ENCODE data around the gene MPIG6B. TPM values are rescaled to one million over a fixed set of nuclear protein-coding genes. Genes with fewer than 3 reads are reported as not detected.
A peak's percentile ranks its signal among the peaks of the same experiment; 100 is the strongest.

MPIG6B gene
- total and polyA plus RNA-seq, 2 experiments from 2014 or later, result not detected

DNA sequence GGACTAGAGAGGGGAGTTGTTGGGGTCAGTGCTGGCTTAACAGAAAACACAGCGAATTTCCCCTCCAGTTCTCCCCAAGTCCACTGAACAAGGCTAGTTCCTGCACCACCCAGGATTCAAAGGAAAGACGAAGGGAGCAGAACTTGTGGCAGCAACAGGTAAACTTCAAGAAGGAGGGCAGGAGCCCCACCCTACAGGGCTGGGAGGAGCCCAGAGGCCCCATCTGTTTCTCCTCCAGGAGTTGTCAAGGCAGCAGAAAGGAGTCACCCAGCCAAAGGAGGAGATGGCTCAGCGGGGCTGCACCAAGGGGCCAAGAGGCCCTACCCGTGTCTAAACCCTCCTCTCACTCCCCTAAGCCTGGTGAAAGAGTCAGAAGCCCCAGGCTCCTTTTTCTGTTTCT is 41.0 kb downstream of the MPIG6B start:
- H3K36me3 ChIP-seq, result no peaks in the 10 kb centered on the region
- H3K4me3 ChIP-seq, result no peak overlapping the region
- no peak for DNase-seq (ENCODE audit: low read depth in 1 of 2, low spot score in 1 of 2)
- TF ChIP-seq, protein P1, sequence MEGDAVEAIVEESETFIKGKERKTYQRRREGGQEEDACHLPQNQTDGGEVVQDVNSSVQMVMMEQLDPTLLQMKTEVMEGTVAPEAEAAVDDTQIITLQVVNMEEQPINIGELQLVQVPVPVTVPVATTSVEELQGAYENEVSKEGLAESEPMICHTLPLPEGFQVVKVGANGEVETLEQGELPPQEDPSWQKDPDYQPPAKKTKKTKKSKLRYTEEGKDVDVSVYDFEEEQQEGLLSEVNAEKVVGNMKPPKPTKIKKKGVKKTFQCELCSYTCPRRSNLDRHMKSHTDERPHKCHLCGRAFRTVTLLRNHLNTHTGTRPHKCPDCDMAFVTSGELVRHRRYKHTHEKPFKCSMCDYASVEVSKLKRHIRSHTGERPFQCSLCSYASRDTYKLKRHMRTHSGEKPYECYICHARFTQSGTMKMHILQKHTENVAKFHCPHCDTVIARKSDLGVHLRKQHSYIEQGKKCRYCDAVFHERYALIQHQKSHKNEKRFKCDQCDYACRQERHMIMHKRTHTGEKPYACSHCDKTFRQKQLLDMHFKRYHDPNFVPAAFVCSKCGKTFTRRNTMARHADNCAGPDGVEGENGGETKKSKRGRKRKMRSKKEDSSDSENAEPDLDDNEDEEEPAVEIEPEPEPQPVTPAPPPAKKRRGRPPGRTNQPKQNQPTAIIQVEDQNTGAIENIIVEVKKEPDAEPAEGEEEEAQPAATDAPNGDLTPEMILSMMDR (IDR thresholded peaks at IDR 0.05; ENCODE audit: low read depth, low read length), result no peak
- peaks cover 5% of the 10 kb centered on the region for H3K4me1 ChIP-seq (ENCODE audit: low read depth)
- no peaks in the 10 kb centered on the region for H3K27me3 ChIP-seq
- H3K27ac ChIP-seq, result no peak overlapping the region
- H3K9me3 ChIP-seq (ENCODE audit: low read depth), result no peaks in the 10 kb centered on the region

DNA sequence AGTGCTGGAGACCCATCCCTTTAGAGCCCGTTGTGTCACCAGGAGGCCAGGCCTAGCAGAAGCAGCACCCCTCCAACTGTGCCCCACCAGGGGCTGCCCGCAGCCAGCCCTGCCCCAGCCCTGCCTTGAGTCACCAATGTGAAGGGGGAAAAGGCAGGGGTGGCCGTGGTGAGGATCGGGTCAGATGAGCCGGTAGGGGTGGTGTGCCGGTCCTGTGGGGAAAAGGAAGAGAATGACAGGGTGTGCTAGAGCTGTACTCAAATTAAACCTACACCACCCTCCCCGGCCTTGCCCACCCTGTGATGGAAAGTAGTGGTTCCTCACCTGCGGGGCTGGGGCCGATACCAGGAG is 42.4 kb downstream of the MPIG6B start:
- Histone ChIP-seq H3K4me3 (no peak overlapping the region), H3K27ac (no peak overlapping the region)
- TF ChIP-seq, protein P1 (IDR thresholded peaks at IDR 0.05; ENCODE audit: low read depth, low read length), result no peak

DNA sequence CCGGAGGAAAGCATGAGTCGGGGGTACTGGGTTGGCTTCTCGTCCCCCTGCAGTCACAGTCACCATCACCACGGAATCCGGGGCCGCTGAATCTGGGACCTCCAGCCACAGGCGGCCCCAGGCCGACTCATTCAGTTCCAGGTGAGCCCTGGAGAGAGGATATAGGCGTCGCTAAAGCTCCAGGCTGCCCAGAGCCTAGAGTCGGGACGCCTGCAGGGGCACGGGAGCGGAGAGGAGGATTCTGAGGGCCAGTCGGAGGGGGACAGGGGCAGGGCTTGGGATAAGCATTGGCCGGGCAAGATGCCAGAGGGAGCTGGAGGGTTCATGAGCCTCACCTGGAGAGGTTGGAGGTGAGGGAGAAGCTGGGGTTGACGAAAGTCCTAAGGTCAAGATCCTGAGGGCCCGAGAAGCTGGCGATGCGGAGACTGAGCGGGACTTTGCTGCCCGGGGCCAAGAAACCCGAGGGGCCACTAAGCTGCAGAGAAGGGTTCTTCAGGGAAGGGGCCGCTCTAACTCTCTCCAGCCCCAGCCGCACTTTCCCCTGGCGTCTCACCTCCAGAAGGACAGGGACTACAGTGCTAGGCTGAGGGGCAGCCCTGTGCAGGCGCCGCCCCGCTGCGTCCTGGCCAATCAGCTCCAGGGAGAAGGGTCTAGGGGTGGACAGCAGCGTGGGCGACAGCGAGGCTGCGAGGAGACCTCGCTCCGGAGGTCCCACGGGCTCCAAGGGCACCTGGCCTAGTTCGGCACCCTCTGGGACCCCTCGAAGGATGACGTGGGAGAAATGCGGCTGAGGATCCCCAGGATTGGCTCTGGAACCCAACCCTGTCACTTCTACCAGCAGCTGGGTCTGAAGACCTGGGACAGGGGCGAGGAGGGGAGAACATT is 43.0 kb downstream of the MPIG6B start:
- DNase-seq (ENCODE audit: low read depth in 1 of 2, low spot score in 1 of 2), result peak; percentile 32 to 56
- Histone ChIP-seq H3K36me3 (no peaks in the 10 kb centered on the region), H3K4me1 (ENCODE audit: low read depth) (peaks cover 5% of the 10 kb centered on the region), H3K9me3 (ENCODE audit: low read depth) (no peaks in the 10 kb centered on the region), H3K27me3 (no peaks in the 10 kb centered on the region), H3K27ac (no peak overlapping the region), H3K4me3 (no peak overlapping the region)
- TF ChIP-seq, protein P1 (IDR thresholded peaks at IDR 0.05; ENCODE audit: low read depth, low read length), result no peak

More for the DNA sequence above, 42.4 kb downstream of the MPIG6B start:
- Histone ChIP-seq H3K27me3 (no peaks in the 10 kb centered on the region), H3K9me3 (ENCODE audit: low read depth) (no peaks in the 10 kb centered on the region), H3K4me1 (ENCODE audit: low read depth) (peaks cover 5% of the 10 kb centered on the region), H3K36me3 (no peaks in the 10 kb centered on the region)
- DNase-seq (ENCODE audit: low read depth in 1 of 2, low spot score in 1 of 2), result no peak

DNA sequence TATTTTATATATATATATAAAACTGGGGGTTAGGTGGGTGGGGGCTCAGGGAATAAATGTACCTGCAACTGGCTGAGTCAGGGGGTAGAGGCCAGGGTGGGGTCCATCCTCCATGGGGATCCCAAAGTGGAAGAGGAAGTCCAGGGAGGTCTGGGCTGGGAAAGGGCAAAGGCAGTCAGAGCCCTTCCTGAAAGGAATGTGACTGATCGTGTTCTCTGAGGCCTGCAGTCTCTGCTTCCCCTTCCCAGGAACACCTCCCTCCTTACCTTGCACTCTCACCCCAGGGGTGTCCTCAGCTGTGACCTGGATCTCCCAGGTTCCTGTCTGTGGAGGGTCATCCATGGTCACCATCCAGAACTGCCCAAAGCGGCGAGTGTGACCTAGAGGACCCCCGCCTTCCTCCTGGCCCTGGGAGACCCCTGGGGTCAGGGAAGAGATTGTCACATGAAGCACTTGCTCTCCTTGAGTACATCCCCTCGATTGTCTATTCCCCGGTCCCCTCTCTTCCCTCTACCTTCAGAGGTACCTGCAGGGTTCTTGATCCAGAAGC is 44.0 kb downstream of the MPIG6B start:
- H3K36me3 ChIP-seq, result no peaks in the 10 kb centered on the region
- no peaks in the 10 kb centered on the region for H3K27me3 ChIP-seq
- no peak overlapping the region for H3K27ac ChIP-seq
- DNase-seq (ENCODE audit: low read depth in 1 of 2, low spot score in 1 of 2), result no peak
- H3K9me3 ChIP-seq (ENCODE audit: low read depth), result no peaks in the 10 kb centered on the region
- H3K4me3 ChIP-seq, result no peak overlapping the region
- TF ChIP-seq, protein P1 (IDR thresholded peaks at IDR 0.05; ENCODE audit: low read depth, low read length), result no peak
- H3K4me1 ChIP-seq (ENCODE audit: low read depth), result peaks cover 5% of the 10 kb centered on the region

DNA sequence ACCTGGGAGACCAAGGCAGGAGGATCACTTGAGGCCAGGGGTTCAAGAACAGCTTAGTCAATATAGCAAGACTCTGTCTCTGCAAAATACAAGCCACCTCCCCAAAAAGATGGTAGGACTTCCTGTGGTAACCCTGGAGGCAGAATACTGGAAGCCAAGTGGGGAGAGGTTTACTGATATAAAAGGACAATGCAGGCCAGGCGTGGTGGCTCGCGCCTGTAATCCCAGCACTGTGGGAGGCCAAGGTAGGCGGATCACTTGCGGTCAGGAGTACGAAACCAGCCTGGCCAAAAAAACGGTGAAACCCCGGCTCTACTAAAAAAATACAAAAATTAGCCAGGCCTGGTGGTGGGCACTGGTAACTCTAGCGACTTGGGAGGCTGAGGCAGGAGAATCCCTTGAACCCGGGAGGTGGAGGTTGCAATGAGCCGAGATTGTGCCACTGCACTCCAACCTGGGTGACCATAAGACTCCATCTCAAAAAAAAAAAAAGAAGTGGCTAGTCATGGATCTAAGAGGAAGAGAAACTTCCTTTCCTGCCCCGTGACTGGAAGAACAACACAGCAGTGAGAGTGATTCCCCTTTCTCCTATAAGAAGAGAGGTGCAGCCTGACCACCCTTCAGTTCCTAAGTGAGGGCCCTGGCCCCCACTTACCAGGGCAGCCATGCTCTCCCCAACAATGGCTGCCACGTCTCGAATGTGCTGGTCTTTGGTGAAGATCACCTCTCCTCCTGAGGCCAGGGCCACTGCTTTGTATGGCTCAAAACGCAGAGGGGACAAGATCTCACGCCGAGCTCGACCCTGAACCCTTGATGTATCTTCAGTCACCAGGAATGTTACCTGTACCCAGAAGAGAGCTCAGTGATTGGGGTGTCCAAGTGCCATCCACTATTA is 45.4 kb downstream of the MPIG6B start:
- Histone ChIP-seq H3K4me1 (ENCODE audit: low read depth) (peaks cover 1% of the 10 kb centered on the region), H3K27me3 (no peaks in the 10 kb centered on the region), H3K4me3 (no peak overlapping the region), H3K36me3 (no peaks in the 10 kb centered on the region), H3K27ac (no peak overlapping the region), H3K9me3 (ENCODE audit: low read depth) (no peaks in the 10 kb centered on the region)
- no peak for DNase-seq (ENCODE audit: low read depth in 1 of 2, low spot score in 1 of 2)
- TF ChIP-seq, protein P1 (IDR thresholded peaks at IDR 0.05; ENCODE audit: low read depth, low read length), result no peak

Measured in cardiac muscle cell (in vitro differentiated cells and primary cell).